Smooth muscle cell (in vitro differentiated cells): Measurements from ENCODE around the gene GPR153. TPM values are rescaled to one million over a fixed set of nuclear protein-coding genes. Genes with fewer than 3 reads are reported as not detected.

Experiments
- DNase-seq: peaks from one replicate; lab custom pipeline; 2025; ENCODE audit not compliant: unreplicated experiment; lab: John Stamatoyannopoulos, UW
- H2AFZ ChIP-seq: fragments of 200-600 bp; sonication (generic); 2 replicates; pipeline ENCODE4 v1.6.0; 2016; ENCODE audit warnings: antibody characterized with exemption, low read depth, mild to moderate bottlenecking
- H3F3A ChIP-seq: fragments of 200-600 bp; sonication (generic); 2 replicates; pipeline ENCODE4 v1.6.0; 2017; ENCODE audit warnings: antibody characterized with exemption, low read depth
- H3K27ac ChIP-seq: fragments of 200-600 bp; sonication (generic); 2 replicates; pipeline ENCODE4 v1.5.1; 2016; ENCODE audit warnings: low read depth, mild to moderate bottlenecking
- H3K27me3 ChIP-seq: fragments of 200-600 bp; sonication (generic); 2 replicates; pipeline ENCODE4 v1.6.1; 2016; ENCODE audit warnings: low read depth, mild to moderate bottlenecking
- H3K36me3 ChIP-seq: fragments of 200-600 bp; sonication (generic); 2 replicates; pipeline ENCODE4 v1.5.1; 2016; ENCODE audit warnings: low read depth
- H3K4me1 ChIP-seq: fragments of 200-600 bp; sonication (generic); 2 replicates; pipeline ENCODE4 v1.5.1; 2016; ENCODE audit warnings: low read depth
- H3K4me2 ChIP-seq: fragments of 200-600 bp; sonication (generic); 2 replicates; pipeline ENCODE4 v1.6.0; 2016; ENCODE audit warnings: mild to moderate bottlenecking
- H3K4me3 ChIP-seq: fragments of 200-600 bp; sonication (generic); 2 replicates; pipeline ENCODE4 v1.5.1; 2016; ENCODE audit warnings: mild to moderate bottlenecking
- H3K79me2 ChIP-seq: fragments of 200-600 bp; sonication (generic); 2 replicates; pipeline ENCODE4 v1.6.0; 2016; ENCODE audit warnings: low read depth, mild to moderate bottlenecking
- H3K9ac ChIP-seq: fragments of 200-600 bp; sonication (generic); 2 replicates; pipeline ENCODE4 v1.6.0; 2016; ENCODE audit warnings: low read depth
- H3K9me3 ChIP-seq: fragments of 200-600 bp; sonication (generic); replicated peaks from 2 replicates; pipeline ENCODE4 v1.5.1; 2016; ENCODE audit warnings: low read depth
- H4K20me1 ChIP-seq: fragments of 200-600 bp; sonication (generic); 2 replicates; pipeline ENCODE4 v1.6.0; 2016; ENCODE audit warnings: low read depth
- WGBS: methylation state at CpG from one replicate; pipeline ENCODE4 v1.1.7; 2016; ENCODE audit warnings: low lambda C conversion rate; 5-methylcytosine and 5-hydroxymethylcytosine counted together
- polyA plus RNA-seq: library from polyadenylated mRNA; unstranded; fragments of >200 nt; fragmentation: Nextera tagmentation; extraction: Ambion mirVana; gene quantifications from 2 replicates; pipeline ENCODE4 v1.2.1, GENCODE V29; 2016
- total RNA-seq: library from RNA; depleted of rRNA; stranded (reverse); fragments of >200 nt; gene quantifications from 2 replicates; pipeline ENCODE4 v1.2.3, GENCODE V29; 2014
- TF ChIP-seq, protein P1 (sequence below): fragments of 200-600 bp; sonication (generic); IDR thresholded peaks from 2 replicates; pipeline ENCODE4 v1.5.1; 2017; ENCODE audit warnings: borderline replicate concordance, mild to moderate bottlenecking, antibody characterized with exemption; ENCODE audit not compliant: insufficient read depth, poor library complexity, severe bottlenecking

GPR153 gene
- total and polyA plus RNA-seq, 2 experiments from 2014 or later: 8.2 to 15.8 TPM

DNA sequence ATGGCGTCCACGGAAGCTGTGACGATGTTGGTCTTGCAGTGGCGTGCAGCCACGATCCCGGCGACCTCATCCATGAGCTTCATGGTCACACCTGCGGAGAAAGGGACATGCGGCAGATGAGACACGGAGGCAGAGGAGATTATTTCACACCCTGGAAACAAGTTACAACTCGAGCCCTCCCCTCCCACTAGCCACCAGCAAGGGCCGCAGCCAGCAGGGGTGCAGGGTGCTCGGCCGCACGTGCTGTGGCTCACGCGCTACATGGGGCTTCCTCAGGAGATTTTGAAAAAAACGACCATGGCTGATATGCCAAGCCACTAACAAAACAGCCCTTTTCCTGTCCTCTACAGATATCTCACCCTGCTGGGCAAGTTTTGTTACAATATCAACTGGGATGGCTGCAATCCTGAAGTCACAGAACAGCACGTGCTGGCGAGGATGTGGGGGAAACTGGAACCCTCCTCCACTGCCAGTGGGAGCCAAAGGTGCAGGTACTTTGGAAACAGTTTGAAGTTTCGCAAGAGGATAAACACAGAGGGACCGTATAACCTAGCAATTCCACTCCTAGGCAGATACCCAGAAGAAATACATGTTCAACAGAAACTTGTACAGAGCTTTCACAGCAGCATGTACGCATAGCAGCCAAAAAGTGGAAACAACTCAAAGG, 34.1 kb upstream of the GPR153 start:
- no peak for DNase-seq
- TF ChIP-seq, protein P1, sequence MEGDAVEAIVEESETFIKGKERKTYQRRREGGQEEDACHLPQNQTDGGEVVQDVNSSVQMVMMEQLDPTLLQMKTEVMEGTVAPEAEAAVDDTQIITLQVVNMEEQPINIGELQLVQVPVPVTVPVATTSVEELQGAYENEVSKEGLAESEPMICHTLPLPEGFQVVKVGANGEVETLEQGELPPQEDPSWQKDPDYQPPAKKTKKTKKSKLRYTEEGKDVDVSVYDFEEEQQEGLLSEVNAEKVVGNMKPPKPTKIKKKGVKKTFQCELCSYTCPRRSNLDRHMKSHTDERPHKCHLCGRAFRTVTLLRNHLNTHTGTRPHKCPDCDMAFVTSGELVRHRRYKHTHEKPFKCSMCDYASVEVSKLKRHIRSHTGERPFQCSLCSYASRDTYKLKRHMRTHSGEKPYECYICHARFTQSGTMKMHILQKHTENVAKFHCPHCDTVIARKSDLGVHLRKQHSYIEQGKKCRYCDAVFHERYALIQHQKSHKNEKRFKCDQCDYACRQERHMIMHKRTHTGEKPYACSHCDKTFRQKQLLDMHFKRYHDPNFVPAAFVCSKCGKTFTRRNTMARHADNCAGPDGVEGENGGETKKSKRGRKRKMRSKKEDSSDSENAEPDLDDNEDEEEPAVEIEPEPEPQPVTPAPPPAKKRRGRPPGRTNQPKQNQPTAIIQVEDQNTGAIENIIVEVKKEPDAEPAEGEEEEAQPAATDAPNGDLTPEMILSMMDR: no peak

DNA sequence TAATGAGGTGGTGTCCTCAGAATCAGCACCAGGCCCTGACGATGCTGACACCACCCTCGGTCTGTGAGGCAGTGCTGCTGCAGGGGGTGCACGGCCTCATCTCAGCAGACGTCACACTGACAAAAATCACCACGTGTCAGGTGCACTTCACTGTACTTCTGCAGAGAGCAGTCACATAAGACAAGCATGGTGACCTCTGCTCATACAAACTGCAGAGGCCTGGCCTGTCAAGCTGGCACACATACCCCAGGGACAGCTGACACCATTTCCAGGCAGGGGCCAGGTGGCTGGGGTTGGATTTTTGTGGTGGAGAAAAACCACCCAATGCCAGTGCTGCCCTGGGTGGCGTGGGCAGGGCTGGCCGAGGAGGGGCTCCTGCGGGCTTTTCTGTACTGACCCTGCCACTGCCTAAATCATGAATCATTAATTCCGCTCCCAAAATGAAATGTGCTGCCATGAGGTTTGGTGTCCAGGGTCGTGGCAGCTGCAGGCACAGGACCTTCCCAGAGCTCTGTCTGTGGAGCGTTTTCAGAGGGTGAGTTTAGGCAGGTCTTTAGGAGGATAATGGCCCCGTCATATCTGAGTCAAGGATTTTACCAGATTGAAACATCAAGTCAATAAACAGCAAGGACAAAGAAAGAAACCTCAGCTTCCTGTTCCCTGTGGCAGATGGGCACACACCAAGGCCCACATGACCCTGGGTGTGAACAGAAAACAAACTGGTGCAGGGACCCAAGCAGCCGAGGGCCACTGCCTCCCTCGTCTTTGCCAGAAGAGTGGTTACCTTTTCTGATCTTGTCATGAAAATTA, 33.4 kb upstream of the GPR153 start:
- no peak overlapping the region for H3K9ac ChIP-seq
- no peak overlapping the region for H3K4me2 ChIP-seq
- H3F3A ChIP-seq: no peaks in the 10 kb centered on the region
- no peak overlapping the region for H2AFZ ChIP-seq
- H3K27ac ChIP-seq: no peak overlapping the region
- no peak overlapping the region for H3K4me3 ChIP-seq
- H3K79me2 ChIP-seq: no peaks in the 10 kb centered on the region
- no peak for DNase-seq
- no peaks in the 10 kb centered on the region for H4K20me1 ChIP-seq
- WGBS: 96% methylated on average over 14 of the region's 14 CpGs
- H3K4me1 ChIP-seq: no peaks in the 10 kb centered on the region
- no peaks in the 10 kb centered on the region for H3K27me3 ChIP-seq
- no peaks in the 10 kb centered on the region for H3K36me3 ChIP-seq
- TF ChIP-seq, protein P1: no peak
- no peaks in the 10 kb centered on the region for H3K9me3 ChIP-seq

More for the DNA sequence above, 34.1 kb upstream of the GPR153 start:
- Histone ChIP-seq H3K36me3 (no peaks in the 10 kb centered on the region), H3F3A (no peaks in the 10 kb centered on the region), H3K9ac (no peak overlapping the region), H3K4me3 (no peak overlapping the region), H4K20me1 (no peaks in the 10 kb centered on the region), H3K9me3 (no peaks in the 10 kb centered on the region), H3K4me1 (no peaks in the 10 kb centered on the region), H2AFZ (no peak overlapping the region), H3K27ac (no peak overlapping the region), H3K27me3 (no peaks in the 10 kb centered on the region), H3K79me2 (no peaks in the 10 kb centered on the region), H3K4me2 (no peak overlapping the region)
- 94% methylated on average over 23 of the region's 23 CpGs for WGBS

DNA sequence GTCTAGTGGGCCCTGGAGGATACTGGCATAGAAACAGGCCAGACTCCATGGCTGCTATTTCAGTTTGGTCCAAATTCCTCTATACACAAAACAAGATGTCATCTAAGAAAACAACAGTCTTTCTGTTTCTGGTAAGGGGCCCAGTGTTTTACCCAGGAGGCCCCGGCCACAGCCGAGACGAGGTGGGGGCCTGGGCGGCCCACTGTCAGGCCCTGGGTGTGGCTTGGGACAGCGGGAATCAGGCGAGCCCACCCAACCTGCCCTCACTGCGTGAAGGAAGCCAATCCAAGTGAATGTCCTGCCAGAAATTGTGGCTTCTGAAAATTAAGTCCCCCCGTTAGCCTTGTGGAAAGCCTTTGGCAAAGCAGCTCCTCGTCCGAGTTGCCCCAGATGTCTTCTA, 31.2 kb upstream of the GPR153 start:
- H3K79me2 ChIP-seq: no peaks in the 10 kb centered on the region
- DNase-seq: no peak
- no peaks in the 10 kb centered on the region for H3K9me3 ChIP-seq
- H3K4me2 ChIP-seq: no peak overlapping the region
- 97% methylated on average over 10 of the region's 10 CpGs for WGBS
- TF ChIP-seq, protein P1: no peak
- H3K27ac ChIP-seq: no peak overlapping the region
- no peaks in the 10 kb centered on the region for H3K36me3 ChIP-seq
- H2AFZ ChIP-seq: no peak overlapping the region
- H3K4me3 ChIP-seq: no peak overlapping the region
- no peaks in the 10 kb centered on the region for H3K4me1 ChIP-seq
- no peaks in the 10 kb centered on the region for H4K20me1 ChIP-seq
- H3K27me3 ChIP-seq: no peaks in the 10 kb centered on the region
- no peaks in the 10 kb centered on the region for H3F3A ChIP-seq
- no peak overlapping the region for H3K9ac ChIP-seq

DNA sequence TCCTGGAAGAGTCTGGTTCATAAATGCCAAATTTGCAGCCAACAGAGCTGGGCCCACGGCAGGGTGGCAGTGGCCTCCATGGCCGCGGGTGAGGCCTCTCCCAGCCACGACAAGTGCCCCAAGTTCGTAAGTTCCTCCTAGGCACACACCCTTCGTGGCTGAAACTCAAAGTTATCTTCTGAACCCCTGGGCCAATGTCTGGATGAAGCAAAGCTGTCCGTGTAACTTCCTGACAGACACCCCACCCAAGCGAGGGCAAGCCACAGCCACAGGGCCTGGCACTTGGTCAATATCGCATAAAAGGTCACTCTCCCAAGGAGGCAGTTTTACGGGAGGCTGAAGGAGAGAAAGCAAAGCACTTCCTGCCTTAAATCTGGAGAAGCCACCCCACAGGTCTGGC, 27.8 kb upstream of the GPR153 start:
- no peak overlapping the region for H3K27ac ChIP-seq
- H3K4me1 ChIP-seq: no peaks in the 10 kb centered on the region
- H3K27me3 ChIP-seq: no peaks in the 10 kb centered on the region
- no peaks in the 10 kb centered on the region for H3K9me3 ChIP-seq
- no peak overlapping the region for H2AFZ ChIP-seq
- TF ChIP-seq, protein P1: no peak
- no peaks in the 10 kb centered on the region for H3K79me2 ChIP-seq
- H3K36me3 ChIP-seq: no peaks in the 10 kb centered on the region
- WGBS: 92% methylated on average over 10 of the region's 10 CpGs
- H3K4me2 ChIP-seq: no peak overlapping the region
- no peak overlapping the region for H3K9ac ChIP-seq
- H3F3A ChIP-seq: no peaks in the 10 kb centered on the region
- no peak for DNase-seq
- H3K4me3 ChIP-seq: no peak overlapping the region
- no peaks in the 10 kb centered on the region for H4K20me1 ChIP-seq
